Activated T-helper 9 cell treated with anti-CD3 and anti-CD28 coated beads, Interleukin-2, amount 50 U/mL, for 16 hours (primary cell): ENCODE results near the gene EBF3.

Source experiments
- DNase-seq: peaks from one replicate; pipeline ENCODE4 v3.0.0-alpha.2; 2020; ENCODE audit warnings: low read depth

Gene EBF3

GRCh38 chr10:129963641-129964501 lies at the start of gene EBF3:
EBF3 (minus strand) TSS chr10:129964274; CDS start chr10:129963768, 506 bp downstream.
- no peak for DNase-seq

GRCh38 chr10:130013335-130014262 lies 49.5 kb upstream of the EBF3 start:
- DNase-seq = no peak

GRCh38 chr10:130012129-130012528 lies 48.1 kb upstream of the EBF3 start:
- no peak for DNase-seq

- no peak for DNase-seq
Measured at GRCh38 chr10:130010653-130011052, 46.6 kb upstream of the EBF3 start.

GRCh38 chr10:130009228-130009627 lies 45.2 kb upstream of the EBF3 start:
- DNase-seq = no peak

- DNase-seq = no peak
Measured at GRCh38 chr10:130003787-130004613, 39.9 kb upstream of the EBF3 start.

- DNase-seq = no peak
Measured at GRCh38 chr10:130003166-130003565, 39.1 kb upstream of the EBF3 start.

- no peak for DNase-seq
Measured at GRCh38 chr10:130002606-130003005, 38.5 kb upstream of the EBF3 start.

GRCh38 chr10:130000918-130001317 lies 36.8 kb upstream of the EBF3 start:
- DNase-seq = no peak

GRCh38 chr10:129999140-129999539 lies 35.1 kb upstream of the EBF3 start:
- no peak for DNase-seq

GRCh38 chr10:129993621-129994020 lies 29.5 kb upstream of the EBF3 start:
- DNase-seq = no peak

- DNase-seq = no peak
Measured at GRCh38 chr10:129992356-129992755, 28.3 kb upstream of the EBF3 start.

GRCh38 chr10:129982825-129983224 lies 18.8 kb upstream of the EBF3 start:
- no peak for DNase-seq

GRCh38 chr10:129978980-129979379 lies 14.9 kb upstream of the EBF3 start:
- no peak for DNase-seq

GRCh38 chr10:129978322-129978721 lies 14.2 kb upstream of the EBF3 start:
- no peak for DNase-seq

GRCh38 chr10:129977794-129978193 lies 13.7 kb upstream of the EBF3 start:
- DNase-seq = no peak

- no peak for DNase-seq
Measured at GRCh38 chr10:129973674-129974059, 9.6 kb upstream of the EBF3 start.

- no peak for DNase-seq
Measured at GRCh38 chr10:129972966-129973673, 9.0 kb upstream of the EBF3 start.

GRCh38 chr10:129972145-129972965 lies 8.3 kb upstream of the EBF3 start:
- no peak for DNase-seq

GRCh38 chr10:129971381-129972144 lies 7.5 kb upstream of the EBF3 start:
- DNase-seq = no peak
